Prostate gland (tissue), 2 donors: Measurements from ENCODE around the gene M6PR.

Source experiments
- CTCF ChIP-seq, 4 experiments: fragments of 200-600 bp in 2 of 4; fragments of 450-650 bp in 2 of 4; sonication (generic) in 2 of 4; IDR thresholded peaks; 1 replicate in 3 of 4; 2 replicates in 1 of 4; pipeline ENCODE4 v1.5.1; 2016 to 2019; ENCODE audit warnings: antibody characterized with exemption in 4 of 4, mild to moderate bottlenecking in 2 of 4, moderate library complexity in 2 of 4
- POLR2A ChIP-seq: fragments of 450-650 bp; IDR thresholded peaks from one replicate; pipeline ENCODE4 v1.6.1; 2016; ENCODE audit warnings: antibody characterized with exemption, mild to moderate bottlenecking
- POLR2AphosphoS5 ChIP-seq: sonication (generic); formaldehyde crosslinking; IDR thresholded peaks from one replicate; pipeline ENCODE4 v1.6.1; 2017; ENCODE audit warnings: antibody characterized with exemption

GRCh38 chr12:8905546-8905945 lies 43.9 kb downstream of the M6PR start:
- TF ChIP-seq POLR2A (no peak), CTCF (IDR thresholded peaks at IDR 0.05) (no peak), POLR2AphosphoS5 (no peak)
